ENCODE results near the gene C16orf54. TPM values are rescaled to one million over a fixed set of nuclear protein-coding genes. Genes with fewer than 3 reads are reported as not detected.
"Not testable (repeated sequence)": the region's sequence is repeated elsewhere in the genome, so short reads cannot be mapped to it uniquely, and the experiment has no call there.

Gene C16orf54
- total RNA-seq, 1 donor from 2014 or later = not detected

DNA sequence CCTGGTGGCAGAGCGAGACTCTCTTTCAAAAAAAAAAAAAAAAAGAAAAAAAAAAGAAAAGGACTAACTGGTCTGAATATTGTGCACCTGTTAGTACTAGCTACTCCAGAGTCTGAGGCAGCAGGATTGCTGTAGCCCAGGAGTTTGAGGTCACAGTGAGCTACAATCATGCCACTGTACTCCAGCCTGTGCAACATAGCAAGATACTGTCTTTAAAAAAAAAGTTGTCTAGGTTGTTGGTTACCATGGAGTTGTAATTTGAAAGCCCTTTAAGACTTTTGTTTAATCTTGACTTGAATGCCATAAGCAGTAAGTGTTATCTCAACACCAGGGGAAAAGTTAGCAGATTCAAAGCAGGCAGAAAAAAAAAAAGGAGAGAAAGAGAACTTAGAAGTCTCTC is 10.9 kb upstream of the C16orf54 start:
- no peak overlapping the region for H3K4me3 ChIP-seq (ENCODE audit: low read depth, low read length)
- no peak for DNase-seq (ENCODE audit: low read depth)
- TF ChIP-seq, protein P1, sequence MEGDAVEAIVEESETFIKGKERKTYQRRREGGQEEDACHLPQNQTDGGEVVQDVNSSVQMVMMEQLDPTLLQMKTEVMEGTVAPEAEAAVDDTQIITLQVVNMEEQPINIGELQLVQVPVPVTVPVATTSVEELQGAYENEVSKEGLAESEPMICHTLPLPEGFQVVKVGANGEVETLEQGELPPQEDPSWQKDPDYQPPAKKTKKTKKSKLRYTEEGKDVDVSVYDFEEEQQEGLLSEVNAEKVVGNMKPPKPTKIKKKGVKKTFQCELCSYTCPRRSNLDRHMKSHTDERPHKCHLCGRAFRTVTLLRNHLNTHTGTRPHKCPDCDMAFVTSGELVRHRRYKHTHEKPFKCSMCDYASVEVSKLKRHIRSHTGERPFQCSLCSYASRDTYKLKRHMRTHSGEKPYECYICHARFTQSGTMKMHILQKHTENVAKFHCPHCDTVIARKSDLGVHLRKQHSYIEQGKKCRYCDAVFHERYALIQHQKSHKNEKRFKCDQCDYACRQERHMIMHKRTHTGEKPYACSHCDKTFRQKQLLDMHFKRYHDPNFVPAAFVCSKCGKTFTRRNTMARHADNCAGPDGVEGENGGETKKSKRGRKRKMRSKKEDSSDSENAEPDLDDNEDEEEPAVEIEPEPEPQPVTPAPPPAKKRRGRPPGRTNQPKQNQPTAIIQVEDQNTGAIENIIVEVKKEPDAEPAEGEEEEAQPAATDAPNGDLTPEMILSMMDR (conservative IDR thresholded peaks at IDR 0.05; ENCODE audit: low read depth, low read length) = no peak

DNA sequence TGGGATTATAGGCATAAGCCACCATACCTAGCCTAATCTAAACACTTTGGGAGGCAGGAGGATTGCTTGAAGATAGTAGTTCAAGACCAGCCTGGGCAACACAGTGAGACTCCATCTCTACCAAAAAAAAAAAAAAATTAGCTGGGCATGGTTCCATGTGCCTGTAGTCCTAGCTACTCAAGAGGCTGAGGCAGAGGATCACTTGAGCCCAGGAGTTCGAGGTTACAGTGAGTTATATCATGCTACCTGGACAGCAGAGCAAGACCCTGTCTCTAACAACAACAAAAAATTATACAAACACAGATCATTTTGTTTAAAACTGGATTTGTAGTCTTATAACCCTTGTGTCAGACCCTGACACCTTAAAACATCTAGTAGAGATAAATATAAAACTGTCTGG is 7.7 kb upstream of the C16orf54 start:
- DNase-seq (ENCODE audit: low read depth) = no peak
- TF ChIP-seq, protein P1 (conservative IDR thresholded peaks at IDR 0.05; ENCODE audit: low read depth, low read length) = no peak

DNA sequence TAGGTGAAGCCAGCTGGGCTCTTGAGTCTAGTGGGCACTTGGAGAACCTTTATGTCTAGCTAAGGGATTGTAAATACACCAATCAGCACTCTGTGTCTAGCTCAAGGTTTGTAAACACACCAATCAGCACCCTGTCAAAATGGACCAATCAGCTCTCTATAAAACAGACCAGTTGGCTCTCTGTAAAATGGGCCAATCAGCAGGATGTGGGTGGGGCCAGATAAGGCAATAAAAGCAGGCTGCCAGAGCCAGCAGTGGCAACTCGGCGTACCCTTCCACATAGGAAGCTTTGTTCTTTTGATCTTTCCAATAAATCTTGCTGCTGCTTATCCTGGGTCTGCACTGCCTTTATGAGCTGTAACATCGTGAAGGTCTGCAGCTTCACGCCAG is 3.0 kb upstream of the C16orf54 start:
- DNase-seq (ENCODE audit: low read depth); H3K4me3 ChIP-seq (ENCODE audit: low read depth, low read length): not testable (repeated sequence)

More for the DNA sequence above, 7.7 kb upstream of the C16orf54 start:
- H3K4me3 ChIP-seq (ENCODE audit: low read depth, low read length) = no peak overlapping the region

DNA sequence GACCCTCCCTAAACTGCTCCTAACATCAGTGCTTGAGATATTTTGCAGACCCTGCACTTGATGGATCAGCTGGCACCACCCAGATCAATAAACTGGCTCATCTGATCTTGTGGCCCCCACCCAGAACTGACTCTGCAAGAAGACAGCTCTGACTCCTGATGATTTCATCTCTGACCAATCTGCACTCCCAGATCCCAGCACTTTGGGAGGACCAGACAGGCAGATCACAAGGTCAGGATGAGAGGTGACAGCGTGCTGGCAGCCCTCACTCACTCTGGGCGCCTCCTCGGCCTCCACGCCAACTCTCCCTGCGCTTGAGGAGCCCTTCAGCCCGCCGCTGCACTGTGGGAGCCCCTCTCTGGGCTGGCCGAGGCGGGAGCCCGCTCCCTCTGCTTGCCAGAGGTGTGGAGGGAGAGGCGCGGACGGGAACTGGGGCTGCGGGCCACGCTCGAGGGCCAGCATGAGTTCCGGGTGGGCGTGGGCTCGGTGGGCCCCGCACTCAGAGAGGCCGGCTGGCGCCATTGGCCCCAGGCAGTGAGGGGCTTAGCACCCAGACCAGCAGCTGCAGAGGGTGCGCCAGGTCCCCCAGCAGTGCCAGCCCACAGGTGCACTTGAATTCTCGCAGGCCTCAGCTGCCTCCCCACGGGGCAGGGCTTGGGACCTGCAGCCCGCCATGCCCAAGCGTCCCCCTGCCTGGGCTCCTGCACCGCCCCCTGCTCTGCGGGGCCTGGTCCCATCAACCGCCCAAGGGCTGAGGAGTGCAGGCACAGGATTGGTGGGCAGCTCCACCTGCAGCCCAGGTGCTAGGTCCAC is 2.4 kb upstream of the C16orf54 start:
- TF ChIP-seq, protein P1 (conservative IDR thresholded peaks at IDR 0.05; ENCODE audit: low read depth, low read length) = no peak
- no peak overlapping the region for H3K4me3 ChIP-seq (ENCODE audit: low read depth, low read length)
- no peak for DNase-seq (ENCODE audit: low read depth)

DNA sequence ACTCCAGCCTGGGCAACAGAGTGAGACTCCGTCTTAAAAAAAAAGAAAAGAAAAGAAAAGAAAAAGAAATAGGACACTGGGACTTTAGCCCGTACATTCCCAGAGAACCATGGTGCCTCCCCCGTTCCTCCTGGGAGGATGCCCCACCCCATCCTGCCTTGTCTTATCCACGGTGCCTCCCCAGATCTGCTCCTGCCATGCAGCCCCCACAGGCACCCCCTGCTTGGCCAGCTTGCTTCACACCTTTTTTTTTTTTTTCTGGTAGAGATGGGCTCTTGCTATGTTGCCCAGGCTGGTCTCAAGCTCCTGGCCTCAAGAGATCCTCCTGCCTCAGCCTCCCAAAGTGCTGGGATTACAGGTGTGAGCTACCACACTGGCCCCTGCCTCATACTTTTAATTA is 728 bp upstream of the C16orf54 start:
- H3K4me3 ChIP-seq (ENCODE audit: low read depth, low read length); DNase-seq (ENCODE audit: low read depth): not testable (repeated sequence)

DNA sequence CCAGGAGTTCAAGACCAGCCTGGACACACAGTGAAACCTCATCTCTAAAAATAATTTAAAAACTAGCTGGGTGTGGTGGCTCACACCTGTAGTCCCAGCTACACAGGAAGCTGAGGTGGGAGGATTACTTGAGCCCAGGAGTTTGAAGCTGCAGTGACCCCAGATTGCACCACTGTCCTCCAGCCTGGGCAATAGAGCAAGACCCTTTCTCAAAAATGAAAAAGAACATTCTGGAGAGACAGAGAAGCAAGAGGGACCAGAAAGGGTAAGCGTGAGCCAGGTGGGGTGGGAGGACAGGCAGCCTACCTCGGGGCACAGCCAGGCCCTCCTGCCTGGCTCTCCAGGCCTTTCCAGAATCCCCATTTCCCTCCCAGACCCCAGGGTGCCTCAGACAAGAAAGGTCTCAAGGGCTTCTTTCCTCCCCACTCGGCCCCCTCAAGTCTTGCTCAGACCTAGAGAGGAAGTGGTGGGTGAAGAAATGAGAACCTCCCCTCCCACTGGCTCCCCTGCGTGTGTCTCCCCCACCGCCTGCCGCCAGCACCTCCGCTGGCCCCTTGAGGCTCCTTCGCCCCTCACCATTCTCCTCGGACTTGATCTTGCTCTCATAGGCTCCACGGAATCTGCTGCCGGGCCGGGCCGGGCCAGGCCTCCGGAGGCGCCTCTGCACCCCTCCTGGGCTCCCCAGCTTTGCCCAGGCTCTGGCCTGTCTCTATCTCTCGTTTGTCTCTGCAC is 503 bp downstream of the C16orf54 start:
- TF ChIP-seq, protein P1 (conservative IDR thresholded peaks at IDR 0.05; ENCODE audit: low read depth, low read length) = no peak
- no peak for DNase-seq (ENCODE audit: low read depth)
- no peak overlapping the region for H3K4me3 ChIP-seq (ENCODE audit: low read depth, low read length)

DNA sequence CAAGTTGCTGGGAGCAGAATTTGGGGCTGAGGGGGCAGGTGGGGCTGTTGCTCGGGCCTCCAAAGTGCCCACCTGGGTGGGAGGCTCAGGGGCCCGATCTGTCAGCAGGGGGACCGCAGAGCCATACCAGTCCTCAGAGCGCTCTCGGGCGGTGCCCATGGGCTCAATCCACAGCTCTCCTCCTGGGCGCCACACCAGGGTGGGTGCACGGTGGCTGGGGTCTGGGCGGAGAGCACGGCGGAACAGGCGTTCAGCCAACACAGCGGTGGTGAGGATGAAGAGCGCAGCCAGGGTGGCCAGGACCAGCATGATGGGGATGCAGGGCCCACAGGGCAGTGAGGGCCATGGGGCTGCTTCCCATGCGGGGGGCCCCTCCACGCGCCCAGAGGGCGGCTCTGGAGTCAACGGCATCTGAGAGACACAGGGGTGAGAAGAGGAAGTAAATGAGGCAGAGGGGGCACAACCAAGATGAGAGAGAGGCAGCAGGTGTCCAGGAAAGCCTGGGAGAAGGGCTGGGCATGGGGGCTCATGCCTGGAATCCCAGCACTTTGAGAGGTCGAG is 1.2 kb downstream of the C16orf54 start:
- TF ChIP-seq, protein P1 (conservative IDR thresholded peaks at IDR 0.05; ENCODE audit: low read depth, low read length) = no peak
- no peak overlapping the region for H3K4me3 ChIP-seq (ENCODE audit: low read depth, low read length)
- DNase-seq (ENCODE audit: low read depth) = no peak
